ENCODE data around the gene UROC1. TPM values are rescaled to one million over a fixed set of nuclear protein-coding genes. Genes with fewer than 3 reads are reported as not detected.

Gene UROC1
- total and polyA plus RNA-seq, 9 of the 15 experiments (the other 6 are each of a cell fraction or from before 2014, with no cell fraction given): not detected

DNA sequence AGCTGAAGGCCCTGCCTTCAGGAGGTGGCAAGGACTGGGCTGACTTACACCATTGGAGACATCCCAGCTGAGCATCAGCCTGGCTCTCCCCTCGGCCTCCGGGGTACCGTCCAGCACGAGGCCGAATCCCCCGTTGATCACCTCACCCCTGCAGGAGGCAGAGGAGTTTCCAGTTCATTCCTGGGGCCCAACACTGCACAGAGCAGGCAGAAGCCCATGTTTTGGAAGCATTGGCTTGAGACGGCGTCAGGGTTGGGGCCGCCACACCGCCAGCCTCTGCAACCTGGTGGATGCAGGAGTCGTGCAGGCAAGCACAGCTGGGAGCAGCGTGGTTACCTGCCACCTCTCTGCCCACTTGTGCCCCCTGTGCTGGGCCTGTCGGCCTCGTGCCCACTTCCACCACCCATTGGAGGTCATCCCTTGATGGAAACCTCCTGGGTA is 34.2 kb downstream of the UROC1 start:
- Histone ChIP-seq H3K4me3 (no peak overlapping the region), H3K9me3 (replicated peaks; ENCODE audit: control insufficient read depth, insufficient read depth, low read depth, low read length) (no peaks in the 10 kb centered on the region), H3K4me1 (replicated peaks in 1 of 2; ENCODE audit: control insufficient read depth in 2 of 2, insufficient read depth in 2 of 2, low read length in 2 of 2) (no peaks in the 10 kb centered on the region; a peak in 2 of 5 replicates), H3K79me2 (ENCODE audit: control insufficient read depth, insufficient read depth, low read length) (no peaks in the 10 kb centered on the region), H4K20me1 (replicated peaks; ENCODE audit: control insufficient read depth, insufficient read depth, low read length) (no peaks in the 10 kb centered on the region), H3K36me3 (ENCODE audit: control insufficient read depth, insufficient read depth, low read length) (no peaks in the 10 kb centered on the region), H3K27ac (ENCODE audit: extremely low read depth, low read depth, low read length) (no peak overlapping the region), H3K9ac (ENCODE audit: insufficient read depth in 1 of 2, low read depth in 2 of 2, low read length in 2 of 2) (no peak overlapping the region), H3K9me1 (ENCODE audit: control insufficient read depth, insufficient read depth, low read length) (no peaks in the 10 kb centered on the region), H3K27me3 (ENCODE audit: control insufficient read depth in 2 of 2, insufficient read depth in 2 of 2, low read length in 2 of 2) (peaks cover 0 to 16% of the 10 kb centered on the region in 2 experiments; a peak in 2 of 5 replicates), H3K4me2 (ENCODE audit: insufficient read depth, low read length) (no peak overlapping the region), H2AFZ (ENCODE audit: low read depth, low read length) (no peak overlapping the region)
- FAIRE-seq (no peak), ATAC-seq (no peak), DNase-seq (ENCODE audit: extremely low read depth in 1 of 4, low spot score in 3 of 4) (no peak)
- WGBS (ENCODE audit: insufficient coverage, low coverage, missing lambda C conversion rate): 2% methylated on average over 13 of the region's 14 CpGs
- no TSS peak for BruUV-seq (replicated peaks)
- intact Hi-C loops (cut with micrococcal nuclease): no loop called here
- CTCF ChIA-PET (ENCODE audit: low intra/inter-chr PET ratio): no interaction called here
- POLR2A ChIA-PET: no interaction called here
- in situ Hi-C loops (cut with MboI): no loop called here
- TF ChIP-seq POLR3A (IDR thresholded peaks at IDR 0.05; ENCODE audit: borderline replicate concordance, extremely low read depth, insufficient read depth, insufficient read length): no peak
- no peak for TF ChIP-seq NR1H2 (CRISPR knock-in tag; IDR thresholded peaks at IDR 0.05)
- TF ChIP-seq TSC22D4 (tag; IDR thresholded peaks at IDR 0.05): no peak
- no peak for TF ChIP-seq SIN3B (IDR thresholded peaks at IDR 0.05; ENCODE audit: low read depth)
- no peak for TF ChIP-seq CTBP1 (IDR thresholded peaks at IDR 0.05; ENCODE audit: borderline replicate concordance)
- no peak for TF ChIP-seq ZNF324 (CRISPR knock-in tag; IDR thresholded peaks at IDR 0.05)
- TF ChIP-seq, protein P1, sequence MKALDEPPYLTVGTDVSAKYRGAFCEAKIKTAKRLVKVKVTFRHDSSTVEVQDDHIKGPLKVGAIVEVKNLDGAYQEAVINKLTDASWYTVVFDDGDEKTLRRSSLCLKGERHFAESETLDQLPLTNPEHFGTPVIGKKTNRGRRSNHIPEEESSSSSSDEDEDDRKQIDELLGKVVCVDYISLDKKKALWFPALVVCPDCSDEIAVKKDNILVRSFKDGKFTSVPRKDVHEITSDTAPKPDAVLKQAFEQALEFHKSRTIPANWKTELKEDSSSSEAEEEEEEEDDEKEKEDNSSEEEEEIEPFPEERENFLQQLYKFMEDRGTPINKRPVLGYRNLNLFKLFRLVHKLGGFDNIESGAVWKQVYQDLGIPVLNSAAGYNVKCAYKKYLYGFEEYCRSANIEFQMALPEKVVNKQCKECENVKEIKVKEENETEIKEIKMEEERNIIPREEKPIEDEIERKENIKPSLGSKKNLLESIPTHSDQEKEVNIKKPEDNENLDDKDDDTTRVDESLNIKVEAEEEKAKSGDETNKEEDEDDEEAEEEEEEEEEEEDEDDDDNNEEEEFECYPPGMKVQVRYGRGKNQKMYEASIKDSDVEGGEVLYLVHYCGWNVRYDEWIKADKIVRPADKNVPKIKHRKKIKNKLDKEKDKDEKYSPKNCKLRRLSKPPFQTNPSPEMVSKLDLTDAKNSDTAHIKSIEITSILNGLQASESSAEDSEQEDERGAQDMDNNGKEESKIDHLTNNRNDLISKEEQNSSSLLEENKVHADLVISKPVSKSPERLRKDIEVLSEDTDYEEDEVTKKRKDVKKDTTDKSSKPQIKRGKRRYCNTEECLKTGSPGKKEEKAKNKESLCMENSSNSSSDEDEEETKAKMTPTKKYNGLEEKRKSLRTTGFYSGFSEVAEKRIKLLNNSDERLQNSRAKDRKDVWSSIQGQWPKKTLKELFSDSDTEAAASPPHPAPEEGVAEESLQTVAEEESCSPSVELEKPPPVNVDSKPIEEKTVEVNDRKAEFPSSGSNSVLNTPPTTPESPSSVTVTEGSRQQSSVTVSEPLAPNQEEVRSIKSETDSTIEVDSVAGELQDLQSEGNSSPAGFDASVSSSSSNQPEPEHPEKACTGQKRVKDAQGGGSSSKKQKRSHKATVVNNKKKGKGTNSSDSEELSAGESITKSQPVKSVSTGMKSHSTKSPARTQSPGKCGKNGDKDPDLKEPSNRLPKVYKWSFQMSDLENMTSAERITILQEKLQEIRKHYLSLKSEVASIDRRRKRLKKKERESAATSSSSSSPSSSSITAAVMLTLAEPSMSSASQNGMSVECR (CRISPR knock-in tag; IDR thresholded peaks at IDR 0.05): no peak
- TF ChIP-seq CHD1 (IDR thresholded peaks at IDR 0.05; ENCODE audit: low read length): no peak
- TF ChIP-seq, protein P2, sequence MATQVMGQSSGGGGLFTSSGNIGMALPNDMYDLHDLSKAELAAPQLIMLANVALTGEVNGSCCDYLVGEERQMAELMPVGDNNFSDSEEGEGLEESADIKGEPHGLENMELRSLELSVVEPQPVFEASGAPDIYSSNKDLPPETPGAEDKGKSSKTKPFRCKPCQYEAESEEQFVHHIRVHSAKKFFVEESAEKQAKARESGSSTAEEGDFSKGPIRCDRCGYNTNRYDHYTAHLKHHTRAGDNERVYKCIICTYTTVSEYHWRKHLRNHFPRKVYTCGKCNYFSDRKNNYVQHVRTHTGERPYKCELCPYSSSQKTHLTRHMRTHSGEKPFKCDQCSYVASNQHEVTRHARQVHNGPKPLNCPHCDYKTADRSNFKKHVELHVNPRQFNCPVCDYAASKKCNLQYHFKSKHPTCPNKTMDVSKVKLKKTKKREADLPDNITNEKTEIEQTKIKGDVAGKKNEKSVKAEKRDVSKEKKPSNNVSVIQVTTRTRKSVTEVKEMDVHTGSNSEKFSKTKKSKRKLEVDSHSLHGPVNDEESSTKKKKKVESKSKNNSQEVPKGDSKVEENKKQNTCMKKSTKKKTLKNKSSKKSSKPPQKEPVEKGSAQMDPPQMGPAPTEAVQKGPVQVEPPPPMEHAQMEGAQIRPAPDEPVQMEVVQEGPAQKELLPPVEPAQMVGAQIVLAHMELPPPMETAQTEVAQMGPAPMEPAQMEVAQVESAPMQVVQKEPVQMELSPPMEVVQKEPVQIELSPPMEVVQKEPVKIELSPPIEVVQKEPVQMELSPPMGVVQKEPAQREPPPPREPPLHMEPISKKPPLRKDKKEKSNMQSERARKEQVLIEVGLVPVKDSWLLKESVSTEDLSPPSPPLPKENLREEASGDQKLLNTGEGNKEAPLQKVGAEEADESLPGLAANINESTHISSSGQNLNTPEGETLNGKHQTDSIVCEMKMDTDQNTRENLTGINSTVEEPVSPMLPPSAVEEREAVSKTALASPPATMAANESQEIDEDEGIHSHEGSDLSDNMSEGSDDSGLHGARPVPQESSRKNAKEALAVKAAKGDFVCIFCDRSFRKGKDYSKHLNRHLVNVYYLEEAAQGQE (IDR thresholded peaks at IDR 0.05; ENCODE audit: borderline replicate concordance): no peak
- TF ChIP-seq, protein P2 (CRISPR knock-in tag; IDR thresholded peaks at IDR 0.05; ENCODE audit: low read depth): no peak
- no peak for TF ChIP-seq MAFG (tag; conservative IDR thresholded peaks at IDR 0.05)
- TF ChIP-seq NR3C1 (CRISPR knock-in tag; IDR thresholded peaks at IDR 0.05): no peak
